T-helper 1 cell (primary cell): ENCODE data around the gene GSDME.

Experiments
- DNase-seq, 5 donors: peaks; one replicate each; pipeline ENCODE4 v3.0.0-alpha.2; 2012 to 2020

Gene GSDME

DNA sequence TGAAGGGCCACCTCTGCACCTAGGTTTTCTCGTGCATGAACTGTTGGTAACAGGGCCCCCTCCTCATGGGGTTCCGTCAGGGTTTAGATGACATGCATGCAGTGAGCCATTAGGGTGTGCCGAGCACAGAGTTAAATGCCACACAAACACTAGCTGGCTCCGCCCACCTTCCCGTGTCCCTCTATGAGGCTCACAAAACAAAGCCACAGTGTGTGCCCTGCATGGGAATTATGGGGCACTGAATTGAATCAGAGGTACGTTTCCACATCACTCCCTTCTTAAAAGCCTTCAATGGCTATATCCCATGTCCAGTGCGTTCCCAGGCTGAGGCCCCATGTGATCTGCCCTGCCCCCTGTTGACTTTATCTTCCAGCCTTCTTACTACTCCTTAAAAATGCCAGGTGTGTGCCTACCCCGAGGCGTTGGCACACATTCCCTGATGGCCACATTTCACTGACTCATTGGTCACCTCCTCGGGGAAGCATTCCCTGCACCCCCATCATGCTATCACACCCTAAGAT is 35.7 kb downstream of the GSDME start:
- DNase-seq = no peak

GRCh38 chr7:24720283-24720682 is 37.0 kb downstream of the GSDME start:
- no peak for DNase-seq

- no peak for DNase-seq
These were observed 38.2 kb downstream of the GSDME start for GRCh38 chr7:24718977-24719491.

GRCh38 chr7:24718431-24718831 is 38.8 kb downstream of the GSDME start:
- DNase-seq = no peak

GRCh38 chr7:24717694-24718320 is 39.5 kb downstream of the GSDME start:
- DNase-seq = no peak

- DNase-seq = no peak
These were observed 40.0 kb downstream of the GSDME start for GRCh38 chr7:24717247-24717622.

DNA sequence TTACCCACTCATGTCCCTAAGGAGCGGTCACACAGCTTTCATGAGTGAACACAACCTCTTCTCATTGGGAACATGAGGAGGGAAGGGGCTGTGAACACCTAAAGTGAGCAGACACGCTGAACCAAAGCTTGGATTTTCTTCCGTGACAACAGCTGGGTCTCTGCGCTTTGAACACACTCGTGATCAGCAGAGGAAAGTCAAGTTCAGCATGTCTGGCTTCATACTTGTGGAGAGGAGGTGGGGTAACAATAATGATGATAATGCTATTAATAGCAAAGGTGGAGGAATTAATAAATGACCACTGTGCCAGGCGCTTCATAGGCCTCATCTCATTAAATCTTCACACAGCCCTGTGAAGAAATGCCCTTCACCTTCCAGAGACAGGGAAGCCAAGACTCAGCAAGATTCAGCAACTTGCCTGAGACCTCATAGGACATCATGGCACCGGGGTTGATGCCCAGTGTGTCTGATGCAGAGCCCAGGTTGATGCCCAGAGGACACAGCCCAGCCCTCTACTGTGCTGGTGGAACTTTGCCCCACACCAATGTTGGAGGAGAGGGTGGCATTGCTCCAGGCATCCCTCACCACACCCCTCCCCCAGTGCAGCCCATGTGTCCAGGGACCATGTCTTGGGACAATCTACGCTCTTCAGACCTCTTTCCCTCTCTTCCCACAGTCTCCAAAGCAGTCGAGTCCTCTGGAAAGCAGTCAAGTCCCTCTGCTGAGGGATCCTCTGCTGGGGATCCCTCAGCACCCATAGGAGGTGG is 40.6 kb downstream of the GSDME start:
- DNase-seq = no peak

DNA sequence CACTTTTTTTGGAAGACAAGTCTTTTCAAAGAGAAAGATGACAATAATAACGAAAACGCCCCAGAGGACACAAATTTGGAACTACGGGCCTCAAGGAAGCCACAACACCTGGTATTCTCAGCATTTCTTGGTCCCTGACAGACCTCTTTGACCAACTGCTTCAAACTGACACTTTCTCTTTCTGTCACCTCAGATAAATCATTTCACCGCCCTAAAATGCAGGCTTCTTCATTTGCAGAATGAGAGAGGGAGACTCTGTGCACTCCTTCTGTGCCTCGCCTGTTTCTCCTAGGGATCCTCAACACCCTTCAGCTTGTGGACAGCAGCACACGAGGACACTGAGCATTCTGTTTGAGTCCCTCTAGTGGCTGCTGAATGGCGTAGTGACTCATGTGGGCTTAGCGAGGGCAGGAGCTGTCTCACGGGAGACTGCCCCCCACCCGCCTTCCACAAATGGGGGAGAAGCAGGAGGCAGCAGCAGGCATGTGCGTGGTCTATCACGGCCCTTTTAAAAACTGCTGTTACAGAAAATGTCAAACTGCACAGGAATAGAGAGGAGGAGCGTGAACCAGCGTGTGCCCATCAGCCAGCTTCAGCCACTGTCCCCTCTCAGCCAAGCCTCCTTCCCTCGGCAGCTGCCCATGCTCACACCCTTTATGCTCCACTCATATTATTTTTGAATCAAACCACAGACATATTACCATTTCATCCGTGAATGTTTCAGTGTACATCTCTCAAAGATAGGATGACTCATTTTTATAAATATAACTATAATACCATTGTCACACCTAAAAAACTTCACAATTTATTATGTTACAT is 41.4 kb downstream of the GSDME start:
- DNase-seq = peak in 1 of 5 donors; percentile 14

GRCh38 chr7:24715171-24715570 is 42.1 kb downstream of the GSDME start:
- no peak for DNase-seq

- DNase-seq = no peak
These were observed 42.6 kb downstream of the GSDME start for GRCh38 chr7:24714676-24715010.

GRCh38 chr7:24713850-24714675 is 43.2 kb downstream of the GSDME start:
- DNase-seq = no peak

DNA sequence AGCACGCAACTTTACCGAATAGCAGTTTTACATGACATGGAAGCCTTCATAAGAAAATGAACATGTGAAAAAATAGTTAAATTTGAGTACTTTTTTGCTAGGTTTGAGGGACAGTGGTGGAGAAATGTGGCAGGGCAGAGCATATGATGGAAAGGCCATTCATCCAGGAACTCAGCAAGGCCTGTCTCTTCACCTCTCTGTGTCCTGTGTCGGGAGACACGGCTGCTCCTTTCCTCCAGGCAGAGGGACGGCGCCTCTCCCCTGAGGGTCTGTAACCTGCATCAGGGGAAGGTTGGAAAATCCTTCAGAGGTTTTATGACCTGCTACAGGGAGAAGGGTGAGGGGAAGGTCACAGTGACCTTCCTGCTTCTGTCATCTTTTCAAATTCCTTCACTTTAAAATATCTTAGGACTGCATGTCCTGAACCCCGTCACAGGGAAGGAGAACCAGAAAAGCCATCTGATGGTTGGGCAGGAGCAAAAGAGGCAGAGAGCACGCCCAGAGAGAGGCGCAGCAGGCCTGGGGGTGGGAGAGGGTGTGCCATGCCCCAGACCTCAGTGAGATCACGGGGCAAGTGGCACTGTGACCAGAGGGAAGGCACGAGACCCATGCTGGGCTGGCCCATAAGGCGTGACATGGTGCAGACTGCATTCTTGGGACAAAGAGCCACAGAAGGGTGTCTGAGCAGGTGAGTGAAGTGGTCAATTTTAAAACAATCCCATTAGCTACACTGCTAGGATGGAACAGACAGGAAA is 44.0 kb downstream of the GSDME start:
- no peak for DNase-seq

DNA sequence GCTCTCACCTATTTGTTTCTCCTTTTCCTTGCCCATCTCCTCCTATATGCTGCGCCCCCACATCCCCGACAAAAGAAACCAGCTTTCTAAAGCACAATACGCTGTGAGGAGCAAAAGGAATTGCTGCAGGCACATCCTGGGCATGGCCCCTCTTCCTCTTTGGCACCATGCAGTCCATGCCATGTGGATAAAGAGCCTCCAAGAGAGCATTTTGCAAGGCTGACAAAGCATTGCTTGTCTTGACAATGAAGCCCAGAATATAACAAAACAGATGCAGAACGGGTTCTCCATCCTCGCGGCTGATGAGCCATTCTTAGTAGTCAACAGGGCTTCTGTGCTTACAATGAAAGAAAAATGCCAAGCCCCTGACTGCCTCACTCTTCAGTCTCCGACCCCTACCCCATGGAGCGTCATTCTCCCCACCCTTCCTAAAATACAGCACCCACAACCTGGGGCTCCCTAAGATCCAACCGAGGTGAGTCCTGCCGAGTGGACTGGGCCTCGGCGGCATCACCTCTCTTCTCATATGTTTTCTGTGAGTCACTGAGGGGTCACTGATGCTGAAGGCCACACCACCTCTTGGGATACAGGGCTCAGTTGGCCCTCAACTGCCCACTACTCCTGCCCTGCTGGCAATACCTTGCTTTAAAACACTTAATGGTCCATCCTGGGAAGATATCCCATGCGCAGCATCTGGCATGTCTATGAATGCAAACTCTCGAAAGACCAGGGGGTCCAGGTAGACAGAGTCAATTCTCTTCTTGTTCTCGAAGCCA is 47.5 kb downstream of the GSDME start:
- DNase-seq = no peak

- no peak for DNase-seq
These were observed 48.2 kb downstream of the GSDME start for GRCh38 chr7:24709051-24709450.

DNA sequence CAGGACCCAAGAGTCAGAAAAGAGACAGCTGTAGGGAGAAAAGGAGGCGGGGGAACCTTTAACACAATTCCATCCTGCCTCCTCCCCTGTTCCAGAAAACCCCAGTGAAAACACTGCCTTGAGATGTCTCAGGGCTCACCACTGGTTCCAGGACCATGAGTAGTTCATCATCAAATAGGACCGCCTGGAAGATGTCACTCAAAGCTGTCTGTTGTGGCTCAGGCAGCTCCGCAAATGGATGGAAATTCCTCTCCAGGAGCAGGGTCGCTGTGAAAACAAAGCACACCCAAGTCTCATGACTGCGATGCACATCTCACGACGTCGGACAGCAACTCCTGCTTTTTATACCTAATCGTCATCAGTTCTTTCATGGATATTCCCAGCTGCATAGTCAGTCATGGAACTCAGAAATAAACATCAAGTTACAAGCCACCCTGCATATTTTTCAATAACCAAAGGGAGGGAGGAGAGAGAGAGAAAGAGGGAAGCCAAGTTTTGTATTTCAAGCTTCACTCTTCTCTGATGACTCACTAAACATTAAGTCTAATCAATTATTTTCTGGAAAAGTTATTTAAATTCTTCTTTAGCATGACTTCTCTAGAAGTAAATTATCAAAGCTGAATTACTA is 49.2 kb downstream of the GSDME start:
- DNase-seq = no peak

DNA sequence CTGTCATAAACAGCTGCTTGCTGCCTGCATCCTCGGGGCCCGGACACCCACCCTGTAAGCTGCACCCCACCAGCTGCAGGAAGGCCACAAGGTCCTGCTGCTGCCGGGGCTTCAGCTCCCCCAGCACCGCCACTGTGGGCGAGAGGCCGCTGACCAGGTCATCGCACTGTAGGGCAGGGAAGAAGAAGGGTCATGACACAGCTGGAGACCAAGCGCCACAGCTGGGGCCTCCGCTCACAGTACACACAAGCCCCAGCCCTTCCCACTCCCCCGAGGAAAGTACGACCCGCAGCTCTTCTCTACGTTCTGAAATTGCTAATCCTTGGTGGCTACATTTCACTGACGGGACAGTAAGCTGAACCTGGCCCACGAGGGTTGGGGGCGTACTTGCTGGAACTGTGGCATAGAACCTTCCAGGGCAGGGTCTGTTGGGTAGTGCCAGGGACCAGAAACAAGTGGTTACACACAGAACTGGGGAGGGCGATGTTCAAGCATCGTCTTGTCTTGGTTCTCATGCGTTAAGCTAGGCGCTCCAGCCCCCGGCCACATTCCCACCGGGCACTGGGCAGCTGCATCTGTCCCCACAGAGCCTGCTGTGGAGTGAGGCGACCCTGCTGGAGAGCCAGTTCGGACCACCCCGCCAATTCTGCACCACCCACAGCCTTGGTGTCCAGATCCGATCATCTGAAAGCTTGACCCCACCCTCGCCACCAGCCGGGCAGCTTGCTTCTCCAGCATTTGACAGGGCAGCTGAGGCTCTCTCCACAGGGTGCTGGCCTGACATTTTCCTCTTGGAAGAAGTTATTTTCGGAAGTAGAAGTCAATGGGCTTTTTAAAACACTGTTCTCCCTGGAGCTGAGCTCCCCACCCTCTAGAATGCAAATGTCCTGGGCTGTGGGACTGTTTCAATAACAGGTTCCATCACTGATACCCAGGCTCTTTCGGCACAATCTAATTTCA is 50.8 kb downstream of the GSDME start:
- DNase-seq = no peak

GRCh38 chr7:24705461-24705954 is 51.8 kb downstream of the GSDME start:
- DNase-seq = no peak

- DNase-seq = no peak
These were observed 53.0 kb downstream of the GSDME start for GRCh38 chr7:24704311-24704710.

- no peak for DNase-seq
These were observed 54.0 kb downstream of the GSDME start for GRCh38 chr7:24703296-24703695.
